Osteoblast (primary cell): ENCODE results near the gene CFL2. TPM values are rescaled to one million over a fixed set of nuclear protein-coding genes. Genes with fewer than 3 reads are reported as not detected.

ENCODE experiments used
- DNase-seq: peaks from one replicate; pipeline ENCODE4 v3.0.0; 2011; ENCODE audit warnings: low spot score, mixed read lengths; ENCODE audit not compliant: insufficient read length; ENCODE audit errors: missing footprints
- H2AFZ ChIP-seq: 2 replicates; pipeline ENCODE4 v1.6.0; 2011; ENCODE audit warnings: mild to moderate bottlenecking, low read length
- H3K27ac ChIP-seq: 2 replicates; pipeline ENCODE4 v1.5.1; 2011; ENCODE audit warnings: mild to moderate bottlenecking, low read depth, low read length, moderate library complexity
- H3K27me3 ChIP-seq: 2 replicates; pipeline ENCODE4 v1.6.0; 2012; ENCODE audit warnings: mild to moderate bottlenecking, control low read depth, inconsistent platforms, low read length, moderate library complexity; ENCODE audit not compliant: insufficient read depth
- H3K36me3 ChIP-seq: 2 replicates; pipeline ENCODE4 v1.5.1; 2011; ENCODE audit warnings: mild to moderate bottlenecking, low read length, control low read depth, moderate library complexity; ENCODE audit not compliant: insufficient read depth
- H3K4me1 ChIP-seq: 2 replicates; pipeline ENCODE4 v1.5.1; 2011; ENCODE audit warnings: mild to moderate bottlenecking, low read length, control low read depth, moderate library complexity; ENCODE audit not compliant: insufficient read depth
- H3K4me2 ChIP-seq: 2 replicates; pipeline ENCODE4 v1.6.0; 2011; ENCODE audit warnings: mild to moderate bottlenecking, low read length; ENCODE audit not compliant: insufficient read depth
- H3K4me3 ChIP-seq: fragments of 200-600 bp; sonication (generic); 3 replicates; pipeline ENCODE4 v1.5.1; 2012; ENCODE audit warnings: mild to moderate bottlenecking, low read length, inconsistent platforms; ENCODE audit not compliant: insufficient read depth
- H3K79me2 ChIP-seq: 2 replicates; pipeline ENCODE4 v1.6.0; 2012; ENCODE audit warnings: mild to moderate bottlenecking, low read length, control low read depth, inconsistent platforms; ENCODE audit not compliant: insufficient read depth
- H3K9me3 ChIP-seq: 2 replicates; pipeline ENCODE4 v1.5.1; 2011; ENCODE audit warnings: low read depth, low read length, control low read depth
- H4K20me1 ChIP-seq: 2 replicates; pipeline ENCODE4 v1.6.0; 2012; ENCODE audit warnings: mild to moderate bottlenecking, low read length, control low read depth; ENCODE audit not compliant: insufficient read depth
- small RNA-seq: library from RNA; depleted of rRNA; stranded (forward); fragments of <200 nt; gene quantifications from one replicate; pipeline ENCODE3, GENCODE V24; 2012
- total RNA-seq: library from RNA; depleted of rRNA; stranded (reverse); fragments of >200 nt; gene quantifications from 2 replicates; pipeline ENCODE4 v1.2.3, GENCODE V29; 2012
- TF ChIP-seq, protein P1 (sequence below): IDR thresholded peaks from 2 replicates; pipeline ENCODE4 v1.5.1; 2011; ENCODE audit warnings: mild to moderate bottlenecking, low read depth, low read length, moderate library complexity; ENCODE audit errors: extremely low read depth

The CFL2 gene
- total RNA-seq, 1 donor, result 114 TPM

DNA sequence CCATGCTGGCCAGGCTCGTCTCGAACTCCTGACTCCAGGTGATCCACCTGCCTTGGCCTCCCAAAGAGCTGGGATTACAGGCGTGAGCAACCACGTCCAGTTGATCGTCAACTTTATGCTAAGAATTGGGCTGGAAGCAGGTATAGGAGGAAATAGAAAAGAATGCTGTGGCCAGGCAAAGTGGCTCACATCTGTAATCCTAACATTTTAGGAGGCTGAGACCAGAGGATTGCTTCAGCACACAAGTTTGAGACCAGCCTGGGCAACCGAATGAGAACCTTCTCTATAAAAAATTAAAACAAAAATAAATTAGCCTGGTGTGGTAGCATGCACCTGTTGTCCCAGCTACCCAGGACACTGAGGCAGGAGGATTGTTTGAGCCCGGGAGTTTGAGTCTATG lies 47.4 kb downstream of the CFL2 start:
- H3K27me3 ChIP-seq, result no peaks in the 10 kb centered on the region
- no peaks in the 10 kb centered on the region for H3K36me3 ChIP-seq
- no peak overlapping the region for H2AFZ ChIP-seq
- H3K9me3 ChIP-seq, result no peaks in the 10 kb centered on the region
- DNase-seq, result no peak
- H3K79me2 ChIP-seq, result no peaks in the 10 kb centered on the region
- H4K20me1 ChIP-seq, result no peaks in the 10 kb centered on the region
- no peak overlapping the region for H3K4me2 ChIP-seq
- H3K4me3 ChIP-seq, result no peak overlapping the region
- TF ChIP-seq, protein P1, sequence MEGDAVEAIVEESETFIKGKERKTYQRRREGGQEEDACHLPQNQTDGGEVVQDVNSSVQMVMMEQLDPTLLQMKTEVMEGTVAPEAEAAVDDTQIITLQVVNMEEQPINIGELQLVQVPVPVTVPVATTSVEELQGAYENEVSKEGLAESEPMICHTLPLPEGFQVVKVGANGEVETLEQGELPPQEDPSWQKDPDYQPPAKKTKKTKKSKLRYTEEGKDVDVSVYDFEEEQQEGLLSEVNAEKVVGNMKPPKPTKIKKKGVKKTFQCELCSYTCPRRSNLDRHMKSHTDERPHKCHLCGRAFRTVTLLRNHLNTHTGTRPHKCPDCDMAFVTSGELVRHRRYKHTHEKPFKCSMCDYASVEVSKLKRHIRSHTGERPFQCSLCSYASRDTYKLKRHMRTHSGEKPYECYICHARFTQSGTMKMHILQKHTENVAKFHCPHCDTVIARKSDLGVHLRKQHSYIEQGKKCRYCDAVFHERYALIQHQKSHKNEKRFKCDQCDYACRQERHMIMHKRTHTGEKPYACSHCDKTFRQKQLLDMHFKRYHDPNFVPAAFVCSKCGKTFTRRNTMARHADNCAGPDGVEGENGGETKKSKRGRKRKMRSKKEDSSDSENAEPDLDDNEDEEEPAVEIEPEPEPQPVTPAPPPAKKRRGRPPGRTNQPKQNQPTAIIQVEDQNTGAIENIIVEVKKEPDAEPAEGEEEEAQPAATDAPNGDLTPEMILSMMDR, result no peak
- no peak overlapping the region for H3K27ac ChIP-seq
- H3K4me1 ChIP-seq, result peaks cover 19% of the 10 kb centered on the region

DNA sequence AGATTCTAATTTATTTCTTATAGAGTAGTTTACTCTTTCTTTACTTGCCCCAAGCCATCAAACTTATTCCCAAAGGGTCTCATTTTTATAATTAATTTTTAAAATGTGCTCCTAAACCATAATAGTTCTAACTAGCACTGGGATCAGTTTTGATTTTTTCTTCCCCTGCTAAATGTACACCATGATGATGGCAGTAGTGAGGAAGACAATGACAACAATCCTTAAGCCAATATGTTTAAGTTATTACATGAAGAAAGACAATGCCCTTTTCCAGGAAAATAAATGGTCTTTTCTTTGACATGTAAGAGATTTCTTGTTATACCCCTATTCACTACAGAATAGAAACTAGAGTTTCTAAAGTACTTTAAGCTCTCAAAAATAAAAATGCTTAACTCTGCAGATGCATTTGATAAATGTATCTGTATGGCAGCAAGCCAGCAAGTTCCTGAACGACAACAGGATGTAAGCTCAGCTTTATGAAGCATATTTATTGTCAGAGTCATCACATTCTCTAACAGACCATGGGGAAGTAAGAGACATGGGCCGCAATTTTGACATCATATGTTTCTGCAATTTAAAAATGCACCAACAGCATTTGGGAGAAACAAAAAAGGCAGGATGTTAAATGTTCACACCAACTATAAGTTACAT lies 48.5 kb downstream of the CFL2 start:
- H3K9me3 ChIP-seq, result no peaks in the 10 kb centered on the region
- H3K27me3 ChIP-seq, result no peaks in the 10 kb centered on the region
- no peak overlapping the region for H3K4me3 ChIP-seq
- H3K4me1 ChIP-seq, result peaks cover 19% of the 10 kb centered on the region
- no peaks in the 10 kb centered on the region for H3K36me3 ChIP-seq
- peak overlapping the region; percentile 55 for H3K27ac ChIP-seq
- H3K79me2 ChIP-seq, result no peaks in the 10 kb centered on the region
- DNase-seq, result peak; percentile 90
- H4K20me1 ChIP-seq, result no peaks in the 10 kb centered on the region
- H2AFZ ChIP-seq, result peak overlapping the region; percentile 21
- peak overlapping the region; percentile 33 for H3K4me2 ChIP-seq
- TF ChIP-seq, protein P1, result no peak

DNA sequence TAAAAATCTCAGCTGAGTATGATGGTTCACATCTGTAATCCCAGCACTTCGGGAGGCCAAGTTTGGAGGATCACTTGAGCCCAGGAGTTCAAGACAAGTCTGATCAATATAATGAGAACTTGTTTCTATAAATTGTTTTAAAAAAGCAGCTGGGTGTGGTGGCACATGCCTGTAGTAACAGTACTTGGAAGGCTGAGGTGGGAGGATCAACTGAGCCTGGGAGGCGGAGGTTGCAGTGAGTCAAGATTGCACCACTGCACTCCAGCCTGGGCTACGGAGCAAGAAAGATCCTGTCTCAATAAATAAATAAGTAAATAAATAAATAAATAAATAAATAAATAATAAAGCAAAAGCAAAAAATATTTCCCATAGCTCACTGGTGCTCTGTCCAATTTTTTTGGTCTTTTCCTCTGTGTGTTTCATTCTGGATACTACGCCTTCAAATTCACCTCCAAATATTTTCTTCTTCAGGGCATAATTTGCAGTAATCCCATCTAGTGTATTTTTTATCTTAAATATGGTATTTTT lies 51.8 kb downstream of the CFL2 start:
- peak; percentile 65 for DNase-seq
- Histone ChIP-seq H4K20me1 (no peaks in the 10 kb centered on the region), H3K4me3 (no peak overlapping the region), H3K4me1 (peaks cover 16% of the 10 kb centered on the region), H3K79me2 (no peaks in the 10 kb centered on the region), H3K27me3 (no peaks in the 10 kb centered on the region), H3K27ac (no peak overlapping the region), H3K9me3 (no peaks in the 10 kb centered on the region), H2AFZ (no peak overlapping the region), H3K4me2 (no peak overlapping the region), H3K36me3 (no peaks in the 10 kb centered on the region)
- TF ChIP-seq, protein P1, result no peak

DNA sequence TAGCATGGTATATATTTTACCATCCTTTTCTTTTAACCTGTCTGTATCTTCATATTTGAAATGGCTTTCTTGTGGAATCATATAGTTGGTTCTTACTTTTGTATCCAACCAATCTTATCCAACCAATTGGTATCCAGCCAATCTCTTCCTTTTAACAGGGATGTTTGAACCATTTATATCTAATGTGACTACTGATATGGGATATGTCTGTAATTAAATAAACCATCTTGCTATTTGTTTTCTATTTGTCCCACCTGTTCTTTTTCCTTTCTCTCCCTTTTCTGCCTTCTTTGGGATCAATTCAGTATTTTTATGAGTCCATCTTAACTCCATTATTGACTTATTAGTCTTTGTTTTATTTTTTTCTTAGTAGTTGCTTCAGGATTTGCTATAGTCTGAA lies 53.6 kb downstream of the CFL2 start:
- Histone ChIP-seq H3K4me2 (no peak overlapping the region), H2AFZ (no peak overlapping the region), H3K4me1 (peaks cover 8% of the 10 kb centered on the region), H4K20me1 (no peaks in the 10 kb centered on the region), H3K79me2 (no peaks in the 10 kb centered on the region), H3K36me3 (no peaks in the 10 kb centered on the region), H3K27me3 (no peaks in the 10 kb centered on the region), H3K4me3 (no peak overlapping the region), H3K27ac (no peak overlapping the region), H3K9me3 (no peaks in the 10 kb centered on the region)
- TF ChIP-seq, protein P1, result no peak
- DNase-seq, result no peak

Small RNAs within 50 kb of the gene (small RNA-seq; reads per million reads assigned to genes)
- gene RNU6-1261P, result not detected

Other genes starting within 250 kb of the CFL2 start
- gene EAPP, start 174.9 kb downstream of the CFL2 start, total RNA-seq, result 51.9 and 53.6 TPM in 2 replicates
- gene SNX6, start 84.4 kb downstream of the CFL2 start, total RNA-seq, result 177 and 204 TPM in 2 replicates
- gene BAZ1A, start 160.8 kb upstream of the CFL2 start, total RNA-seq, result 23.9 and 25.9 TPM in 2 replicates